GM21717 (cell line): Measurements from ENCODE around the gene FLNC.

Experiments used
- ATAC-seq: cut with Tn5 transposase; IDR thresholded peaks from one replicate; pipeline ENCODE4 v1.9.1; 2021; ENCODE audit warnings: mild to moderate bottlenecking, moderate library complexity; ENCODE audit not compliant: unreplicated experiment

The FLNC gene

GRCh38 chr7:128842674-128843641 lies 12.8 kb downstream of the FLNC start:
- no peak for ATAC-seq

- ATAC-seq, result no peak
Measured at GRCh38 chr7:128843938-128844621, 13.9 kb downstream of the FLNC start.

GRCh38 chr7:128844777-128845311 lies 14.6 kb downstream of the FLNC start:
- ATAC-seq, result no peak

GRCh38 chr7:128845475-128845874 lies 15.3 kb downstream of the FLNC start:
- no peak for ATAC-seq

- ATAC-seq, result no peak
Measured at GRCh38 chr7:128845987-128846386, 15.8 kb downstream of the FLNC start.

GRCh38 chr7:128846781-128847444 lies 16.7 kb downstream of the FLNC start:
- ATAC-seq, result no peak

GRCh38 chr7:128847721-128848211 lies 17.6 kb downstream of the FLNC start:
- ATAC-seq, result no peak

- ATAC-seq, result no peak
Measured at GRCh38 chr7:128848289-128849155, 18.3 kb downstream of the FLNC start.

- no peak for ATAC-seq
Measured at GRCh38 chr7:128849156-128849515, 18.9 kb downstream of the FLNC start.

GRCh38 chr7:128849804-128850490 lies 19.7 kb downstream of the FLNC start:
- ATAC-seq, result no peak

- no peak for ATAC-seq
Measured at GRCh38 chr7:128852537-128853254, 22.5 kb downstream of the FLNC start.

- ATAC-seq, result no peak
Measured at GRCh38 chr7:128853799-128854198, 23.6 kb downstream of the FLNC start.

GRCh38 chr7:128854396-128854795 lies 24.2 kb downstream of the FLNC start:
- no peak for ATAC-seq

- ATAC-seq, result no peak
Measured at GRCh38 chr7:128855559-128855958, 25.4 kb downstream of the FLNC start.

- no peak for ATAC-seq
Measured at GRCh38 chr7:128856001-128856718, 26.0 kb downstream of the FLNC start.

GRCh38 chr7:128858380-128859231 lies 28.4 kb downstream of the FLNC start:
- ATAC-seq, result no peak
